ENCODE data around the gene KRT39. TPM values are rescaled to one million over a fixed set of nuclear protein-coding genes. Genes with fewer than 3 reads are reported as not detected.

The KRT39 gene
- total and polyA plus RNA-seq, 2 of the 13 experiments (the other 11 are each of a cell fraction or from before 2014, with no cell fraction given): 0.07 to 1.2 TPM

DNA sequence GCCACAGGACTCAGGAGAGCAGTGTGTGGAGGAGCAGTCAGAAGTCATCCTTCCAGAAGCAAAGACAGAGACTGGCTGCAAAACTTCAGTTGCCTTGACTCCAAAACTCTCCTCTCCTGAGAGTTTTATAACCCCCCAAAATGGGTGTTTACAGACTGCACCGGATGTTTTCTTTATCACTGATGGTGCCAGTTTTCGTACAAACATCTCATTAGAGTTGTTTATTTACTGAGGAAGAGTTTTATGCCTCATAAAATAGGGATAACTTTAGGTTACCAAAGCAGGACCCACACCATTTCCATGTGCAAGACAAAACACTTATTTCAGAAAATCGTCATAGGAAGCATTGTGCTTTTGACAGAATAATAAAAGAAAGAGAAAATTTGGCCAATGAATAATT is 17.5 kb upstream of the KRT39 start, which contains the start of gene KRT40:
KRT40 (minus strand) TSS at position 101 of the 400 bp plus-strand sequence; CDS start at position 48, 53 bp downstream.
- in situ Hi-C loops (cut with HindIII; ENCODE audit: extremely low pct_ligation_motif_present, low pct_unique_long_range_greater_than_20kb): no loop called here
- Histone ChIP-seq H3K36me3 (replicated peaks in 1 of 2; ENCODE audit: control insufficient read depth in 1 of 2, insufficient read depth in 2 of 2, low read length in 2 of 2) (no peaks in the 10 kb centered on the region), H3K4me2 (ENCODE audit: low read depth, low read length) (no peak within 1 kb of the TSS), H3K79me2 (ENCODE audit: insufficient read depth, low read length) (no peaks in the 10 kb centered on the region), H2AFZ (ENCODE audit: low read length) (no peak within 1 kb of the TSS), H3K9ac (ENCODE audit: insufficient read depth, low read depth, low read length) (no peak within 1 kb of the TSS), H3K9me3 (ENCODE audit: low read length) (no peaks in the 10 kb centered on the region), H3K4me1 (ENCODE audit: insufficient read depth, low read length) (peaks cover 15% of the 10 kb centered on the region), H4K20me1 (ENCODE audit: insufficient read depth, low read length) (no peaks in the 10 kb centered on the region), H3K27ac (ENCODE audit: extremely low read length, insufficient read depth, low read length) (no peak within 1 kb of the TSS), H3K27me3 (ENCODE audit: control insufficient read depth in 1 of 2, insufficient read depth in 2 of 2, low read length in 2 of 2) (no peaks in the 10 kb centered on the region), H3K4me3 (replicated peaks in 1 of 3; ENCODE audit: insufficient read depth in 1 of 3, low read depth in 2 of 3, low read length in 3 of 3) (no peak within 1 kb of the TSS)
- ChIA-PET POLR2A (no interaction called here), CTCF (ENCODE audit: low intra/inter-chr PET ratio, low total read pairs) (no interaction called here)
- intact Hi-C loops (cut with micrococcal nuclease; ENCODE audit: unreplicated experiment): no loop called here
- no TSS peak for BruUV-seq (replicated peaks)
- TF ChIP-seq RXRA (CRISPR knock-in tag; IDR thresholded peaks at IDR 0.05) (no peak), ZNF704 (CRISPR knock-in tag; IDR thresholded peaks at IDR 0.05; ENCODE audit: borderline replicate concordance) (no peak), IRX3 (CRISPR knock-in tag; IDR thresholded peaks at IDR 0.05; ENCODE audit: borderline replicate concordance, low read depth) (no peak), SALL2 (CRISPR knock-in tag; IDR thresholded peaks at IDR 0.05) (no peak)
- TF ChIP-seq, protein P1, sequence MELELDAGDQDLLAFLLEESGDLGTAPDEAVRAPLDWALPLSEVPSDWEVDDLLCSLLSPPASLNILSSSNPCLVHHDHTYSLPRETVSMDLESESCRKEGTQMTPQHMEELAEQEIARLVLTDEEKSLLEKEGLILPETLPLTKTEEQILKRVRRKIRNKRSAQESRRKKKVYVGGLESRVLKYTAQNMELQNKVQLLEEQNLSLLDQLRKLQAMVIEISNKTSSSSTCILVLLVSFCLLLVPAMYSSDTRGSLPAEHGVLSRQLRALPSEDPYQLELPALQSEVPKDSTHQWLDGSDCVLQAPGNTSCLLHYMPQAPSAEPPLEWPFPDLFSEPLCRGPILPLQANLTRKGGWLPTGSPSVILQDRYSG (CRISPR knock-in tag; IDR thresholded peaks at IDR 0.05): no peak
- FAIRE-seq (no peak), DNase-seq (ENCODE audit: low spot score) (no peak), ATAC-seq (no peak)
- 52% methylated on average over 3 of the region's 3 CpGs for WGBS (ENCODE audit: low lambda C conversion rate)

DNA sequence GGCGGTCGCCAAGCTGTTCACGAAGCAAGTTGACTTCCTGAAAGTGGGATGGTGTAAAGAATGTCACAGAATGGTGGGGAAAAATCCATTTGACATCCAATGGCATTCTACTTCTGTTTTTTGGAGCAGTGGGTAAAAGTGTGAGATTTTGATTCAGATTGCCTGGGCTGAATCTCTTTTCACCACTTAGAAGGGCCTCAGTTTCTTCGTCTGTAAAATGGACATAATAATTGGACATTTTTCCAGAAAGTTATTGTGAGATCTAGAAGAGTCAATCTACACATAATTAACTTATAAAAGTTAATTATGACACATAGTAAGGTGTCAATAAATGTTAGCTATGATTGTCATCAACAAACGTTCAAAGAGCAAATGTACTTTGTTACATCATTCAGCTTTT is 14.4 kb upstream of the KRT39 start:
- DNase-seq (ENCODE audit: low spot score): no peak
- Histone ChIP-seq H3K4me2 (ENCODE audit: low read depth, low read length) (0 out of 2 replicates have a peak overlapping the region, but pooled peaks have one; percentile 3), H3K27me3 (ENCODE audit: control insufficient read depth in 1 of 2, insufficient read depth in 2 of 2, low read length in 2 of 2) (no peaks in the 10 kb centered on the region), H3K4me1 (ENCODE audit: insufficient read depth, low read length) (peaks cover 6% of the 10 kb centered on the region; the same call in 1 of the 2 replicates), H3K27ac (ENCODE audit: extremely low read length, insufficient read depth, low read length) (no peak overlapping the region), H4K20me1 (ENCODE audit: insufficient read depth, low read length) (no peaks in the 10 kb centered on the region), H3K79me2 (ENCODE audit: insufficient read depth, low read length) (no peaks in the 10 kb centered on the region), H3K4me3 (replicated peaks in 1 of 3; ENCODE audit: insufficient read depth in 1 of 3, low read depth in 2 of 3, low read length in 3 of 3) (no peak overlapping the region), H2AFZ (ENCODE audit: low read length) (no peak overlapping the region), H3K9ac (ENCODE audit: insufficient read depth, low read depth, low read length) (no peak overlapping the region), H3K36me3 (replicated peaks in 1 of 2; ENCODE audit: control insufficient read depth in 1 of 2, insufficient read depth in 2 of 2, low read length in 2 of 2) (no peaks in the 10 kb centered on the region), H3K9me3 (ENCODE audit: low read length) (no peaks in the 10 kb centered on the region)
- no peak for ATAC-seq
- no peak for TF ChIP-seq UBTF (CRISPR knock-in tag; IDR thresholded peaks at IDR 0.05)
- TF ChIP-seq ZFP1 (CRISPR knock-in tag; IDR thresholded peaks at IDR 0.05): no peak
- peak; percentile 54 for TF ChIP-seq ZNF629 (CRISPR knock-in tag; conservative IDR thresholded peaks at IDR 0.05)
- TF ChIP-seq CHD4 (IDR thresholded peaks at IDR 0.05; ENCODE audit: borderline replicate concordance, low read length): peak; percentile 24; the same call in 1 of the 2 replicates
- ChIA-PET POLR2A (no interaction called here), CTCF (ENCODE audit: low intra/inter-chr PET ratio, low total read pairs) (no interaction called here)
- no TSS peak for BruUV-seq (replicated peaks)
- intact Hi-C loops (cut with micrococcal nuclease; ENCODE audit: unreplicated experiment) (no loop called here), in situ Hi-C loops (cut with HindIII; ENCODE audit: extremely low pct_ligation_motif_present, low pct_unique_long_range_greater_than_20kb) (no loop called here)
- 47% methylated on average over 5 of the region's 5 CpGs for WGBS (ENCODE audit: low lambda C conversion rate)
- FAIRE-seq: no peak

Measured in HepG2 (cell line).